A673 (cell line): ENCODE data around the gene CPZ. TPM values are rescaled to one million over a fixed set of nuclear protein-coding genes. Genes with fewer than 3 reads are reported as not detected.

ENCODE experiments used
- BruUV-seq: library from RNA; stranded (reverse); fragments of 400-500 nt; replicated peaks from 2 replicates; lab custom pipeline; 2021; lab: Mats Ljungman, UMichigan
- CTCF ChIA-PET: fragments of 300-600 bp; sonication (Branson Sonifier 250); formaldehyde crosslinking; loops from one replicate; lab custom pipeline; 2022; ENCODE audit warnings: antibody characterized with exemption; lab: Charles Lee
- POLR2A ChIA-PET: fragments of 300-600 bp; sonication (Branson Sonifier 250); formaldehyde crosslinking; loops from one replicate; lab custom pipeline; 2022; ENCODE audit warnings: antibody characterized with exemption; ENCODE audit not compliant: low non-redundant PET; lab: Charles Lee
- DNase-seq: peaks from one replicate; pipeline ENCODE4 v3.0.0-alpha.2; 2015; ENCODE audit warnings: low spot score
- H3K27ac ChIP-seq: fragments of 200-600 bp; sonication (generic); 2 replicates; pipeline ENCODE4 v1.5.1; 2016; ENCODE audit warnings: mixed run types, low read depth, mild to moderate bottlenecking, mixed read lengths, antibody characterized with exemption, low read length; ENCODE audit not compliant: poor library complexity, severe bottlenecking
- H3K27me3 ChIP-seq: fragments of 200-600 bp; sonication (generic); replicated peaks from 2 replicates; pipeline ENCODE4 v1.6.1; 2017; ENCODE audit warnings: mixed run types, low read depth, mild to moderate bottlenecking, mixed read lengths, antibody characterized with exemption, low read length; ENCODE audit not compliant: insufficient read depth, poor library complexity
- H3K36me3 ChIP-seq: fragments of 200-600 bp; sonication (generic); 2 replicates; pipeline ENCODE4 v1.6.1; 2016; ENCODE audit warnings: mixed run types, mild to moderate bottlenecking, mixed read lengths, antibody characterized with exemption, low read length; ENCODE audit not compliant: insufficient read depth, poor library complexity, severe bottlenecking
- H3K4me1 ChIP-seq: fragments of 200-600 bp; sonication (generic); 2 replicates; pipeline ENCODE4 v1.6.1; 2017; ENCODE audit warnings: mixed run types, mild to moderate bottlenecking, mixed read lengths, antibody characterized with exemption, low read length; ENCODE audit not compliant: insufficient read depth, poor library complexity, severe bottlenecking
- H3K4me3 ChIP-seq: fragments of 200-600 bp; sonication (generic); 2 replicates; pipeline ENCODE4 v1.5.1; 2016; ENCODE audit warnings: low read depth, mixed run types, mild to moderate bottlenecking, mixed read lengths, low read length; ENCODE audit not compliant: poor library complexity, severe bottlenecking
- H3K9me3 ChIP-seq: fragments of 200-600 bp; sonication (generic); 2 replicates; pipeline ENCODE4 v1.6.1; 2016; ENCODE audit warnings: mixed run types, low read depth, mild to moderate bottlenecking, mixed read lengths, antibody characterized with exemption, low read length; ENCODE audit not compliant: poor library complexity, severe bottlenecking
- EZH2 ChIP-seq: fragments of 200-600 bp; sonication (generic); IDR thresholded peaks from 2 replicates; pipeline ENCODE4 v1.6.1; 2017; ENCODE audit warnings: borderline replicate concordance, low read depth, mild to moderate bottlenecking, mixed read lengths, antibody characterized with exemption, low read length; ENCODE audit not compliant: poor library complexity, severe bottlenecking
- intact Hi-C: fragments of 100-400 bp; cut with micrococcal nuclease; formaldehyde crosslinking; loops from one replicate; pipeline ENCODE4 v1.10.0; 2022; ENCODE audit not compliant: unreplicated experiment
- total RNA-seq: library from RNA; stranded (reverse); gene quantifications from 2 replicates; pipeline ENCODE4 v1.2.3, GENCODE V29; 2021
- TF ChIP-seq, protein P1 (sequence below): fragments of 300-800, 200-600 bp; sonication (generic); conservative IDR thresholded peaks from 2 replicates; pipeline ENCODE4 v1.5.1; 2017; ENCODE audit warnings: low read depth, mild to moderate bottlenecking, antibody characterized with exemption, low read length, moderate library complexity, mixed read lengths

CPZ gene
- total RNA-seq, 1 experiment from 2014 or later: 0.34 TPM

DNA sequence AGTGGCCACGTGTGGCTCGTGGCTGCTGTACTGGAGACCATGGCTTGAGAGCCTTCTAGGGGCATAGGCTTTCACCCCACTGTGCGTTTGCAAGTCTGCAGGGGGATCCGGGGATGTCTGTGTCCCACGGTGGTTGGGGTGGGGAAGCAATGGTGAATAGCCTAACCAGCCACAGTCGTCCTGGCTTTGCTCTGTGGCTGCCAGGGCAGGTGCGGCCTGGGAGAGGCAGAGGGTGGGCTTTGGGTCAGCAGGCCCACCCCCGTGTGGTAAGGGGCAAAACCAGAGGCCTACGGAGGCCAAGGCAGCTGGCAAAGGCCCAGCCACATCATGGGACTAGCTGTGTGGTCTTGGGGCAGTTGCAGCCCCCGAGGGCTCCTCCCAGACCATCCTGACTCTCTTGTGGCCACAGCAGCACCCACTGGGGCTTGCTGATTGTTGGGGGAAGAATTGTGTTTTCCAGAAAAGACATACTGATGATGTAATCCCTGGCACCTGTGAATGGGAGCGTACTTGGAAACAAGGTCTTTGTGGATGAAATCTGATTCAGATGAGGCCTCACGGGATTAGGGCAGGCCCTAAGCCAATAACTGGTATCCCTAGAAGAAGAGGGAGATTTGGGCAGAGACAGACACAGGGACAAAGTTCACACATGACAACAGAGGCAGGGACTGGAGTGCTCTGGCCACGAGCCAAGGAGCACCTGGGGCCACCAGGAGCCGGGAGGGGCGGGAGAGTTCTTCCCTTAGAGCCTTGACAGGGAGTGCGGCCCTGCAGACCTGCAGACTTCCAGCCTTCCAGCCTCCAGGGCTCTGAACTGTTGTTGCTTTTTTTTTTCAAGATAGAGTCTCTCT is 2.9 kb downstream of the CPZ start:
- Histone ChIP-seq H3K4me1 (no peaks in the 10 kb centered on the region), H3K27ac (no peak overlapping the region), H3K4me3 (no peak overlapping the region), H3K9me3 (no peaks in the 10 kb centered on the region), H3K27me3 (peaks cover 38% of the 10 kb centered on the region), H3K36me3 (no peaks in the 10 kb centered on the region)
- no TSS peak for BruUV-seq
- no peak for TF ChIP-seq EZH2
- TF ChIP-seq, protein P1, sequence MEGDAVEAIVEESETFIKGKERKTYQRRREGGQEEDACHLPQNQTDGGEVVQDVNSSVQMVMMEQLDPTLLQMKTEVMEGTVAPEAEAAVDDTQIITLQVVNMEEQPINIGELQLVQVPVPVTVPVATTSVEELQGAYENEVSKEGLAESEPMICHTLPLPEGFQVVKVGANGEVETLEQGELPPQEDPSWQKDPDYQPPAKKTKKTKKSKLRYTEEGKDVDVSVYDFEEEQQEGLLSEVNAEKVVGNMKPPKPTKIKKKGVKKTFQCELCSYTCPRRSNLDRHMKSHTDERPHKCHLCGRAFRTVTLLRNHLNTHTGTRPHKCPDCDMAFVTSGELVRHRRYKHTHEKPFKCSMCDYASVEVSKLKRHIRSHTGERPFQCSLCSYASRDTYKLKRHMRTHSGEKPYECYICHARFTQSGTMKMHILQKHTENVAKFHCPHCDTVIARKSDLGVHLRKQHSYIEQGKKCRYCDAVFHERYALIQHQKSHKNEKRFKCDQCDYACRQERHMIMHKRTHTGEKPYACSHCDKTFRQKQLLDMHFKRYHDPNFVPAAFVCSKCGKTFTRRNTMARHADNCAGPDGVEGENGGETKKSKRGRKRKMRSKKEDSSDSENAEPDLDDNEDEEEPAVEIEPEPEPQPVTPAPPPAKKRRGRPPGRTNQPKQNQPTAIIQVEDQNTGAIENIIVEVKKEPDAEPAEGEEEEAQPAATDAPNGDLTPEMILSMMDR: no peak
- no peak for DNase-seq
- intact Hi-C loops: no loop called here
- ChIA-PET CTCF (interaction anchor here (1.0 kb wide), 1 partner anchor 127 kb away, joined by 3 read pairs; no protein-coding TSS in a partner anchor), POLR2A (no interaction called here)

DNA sequence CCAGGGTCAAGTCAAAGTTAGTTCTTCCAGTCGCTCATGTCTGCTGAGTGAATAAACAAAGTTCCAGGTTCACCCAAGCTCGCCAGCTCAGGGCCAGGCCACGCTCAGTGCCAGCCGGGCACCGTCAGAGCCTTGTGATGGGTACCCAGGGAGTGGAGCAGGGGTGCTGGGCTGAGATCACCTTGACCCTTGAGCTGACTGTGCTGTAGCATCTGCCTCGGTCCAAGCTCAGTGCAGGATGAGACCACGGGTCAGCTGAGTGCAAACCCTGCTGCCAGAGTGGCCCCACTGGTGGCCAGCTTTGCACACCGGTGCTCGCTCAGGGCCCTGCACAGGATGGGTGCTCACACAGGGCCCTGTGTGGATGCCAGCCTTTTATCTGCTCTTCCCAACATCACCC is 4.3 kb downstream of the CPZ start:
- Histone ChIP-seq H3K4me1 (no peaks in the 10 kb centered on the region), H3K36me3 (no peaks in the 10 kb centered on the region), H3K27ac (no peak overlapping the region), H3K4me3 (no peak overlapping the region), H3K27me3 (peaks cover 25% of the 10 kb centered on the region), H3K9me3 (no peaks in the 10 kb centered on the region)
- TF ChIP-seq, protein P1: no peak
- TF ChIP-seq EZH2: no peak
- BruUV-seq: no TSS peak
- DNase-seq: no peak
- intact Hi-C loops: no loop called here
- CTCF ChIA-PET: interaction anchor here (0.6 kb wide), 1 partner anchor 22 kb away, joined by 13 read pairs; no protein-coding TSS in a partner anchor
- POLR2A ChIA-PET: no interaction called here

DNA sequence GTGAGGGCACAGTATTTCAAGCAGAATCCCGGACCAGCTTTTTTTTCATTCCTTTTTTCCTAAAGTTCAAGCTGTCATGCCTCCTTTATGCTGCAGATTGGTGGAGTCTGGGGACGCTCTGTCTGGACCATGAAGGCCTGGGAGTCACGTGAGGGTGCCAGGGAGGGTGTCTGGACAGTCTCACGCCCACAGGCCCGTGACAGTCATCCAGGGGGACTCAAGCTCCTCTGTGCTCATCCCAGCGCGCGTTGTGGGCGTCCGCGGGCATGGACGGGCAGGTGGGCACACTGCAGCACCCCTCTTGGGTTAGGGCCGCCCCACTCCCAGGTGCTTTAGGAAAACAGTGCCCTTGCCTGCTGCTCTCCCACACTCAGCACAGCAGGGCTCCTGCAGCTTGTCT is 4.8 kb downstream of the CPZ start:
- Histone ChIP-seq H3K4me1 (no peaks in the 10 kb centered on the region), H3K36me3 (no peaks in the 10 kb centered on the region), H3K9me3 (no peaks in the 10 kb centered on the region), H3K27ac (no peak overlapping the region), H3K4me3 (no peak overlapping the region), H3K27me3 (peaks cover 20% of the 10 kb centered on the region)
- intact Hi-C loops: no loop called here
- no peak for DNase-seq
- ChIA-PET CTCF (interaction anchor here (1.0 kb wide), 1 partner anchor 10 kb away, joined by 3 read pairs; no protein-coding TSS in a partner anchor), POLR2A (no interaction called here)
- BruUV-seq: no TSS peak
- TF ChIP-seq EZH2: no peak
- TF ChIP-seq, protein P1: no peak
